Esophagus muscularis mucosa (tissue), 3 donors: Measurements from ENCODE around the gene LPAR3.

Experiments used
- POLR2A ChIP-seq: fragments of 450-650 bp; IDR thresholded peaks from one replicate; pipeline ENCODE4 v1.6.1; 2017; ENCODE audit warnings: antibody characterized with exemption, moderate library complexity, mild to moderate bottlenecking, low read depth
- POLR2AphosphoS5 ChIP-seq, 2 donors: sonication (generic); formaldehyde crosslinking; IDR thresholded peaks; one replicate each; pipeline ENCODE4 v1.6.1; 2017; ENCODE audit warnings: antibody characterized with exemption in 2 of 2
- TF ChIP-seq, protein P1 (sequence below), 3 experiments: fragments of 200-600 bp in 2 of 3; fragments of 450-650 bp in 1 of 3; sonication (generic) in 2 of 3; IDR thresholded peaks; one replicate each; pipeline ENCODE4 v1.5.1; 2017 to 2019; ENCODE audit warnings: antibody characterized with exemption in 3 of 3, mild to moderate bottlenecking in 2 of 3, moderate library complexity in 1 of 3

DNA sequence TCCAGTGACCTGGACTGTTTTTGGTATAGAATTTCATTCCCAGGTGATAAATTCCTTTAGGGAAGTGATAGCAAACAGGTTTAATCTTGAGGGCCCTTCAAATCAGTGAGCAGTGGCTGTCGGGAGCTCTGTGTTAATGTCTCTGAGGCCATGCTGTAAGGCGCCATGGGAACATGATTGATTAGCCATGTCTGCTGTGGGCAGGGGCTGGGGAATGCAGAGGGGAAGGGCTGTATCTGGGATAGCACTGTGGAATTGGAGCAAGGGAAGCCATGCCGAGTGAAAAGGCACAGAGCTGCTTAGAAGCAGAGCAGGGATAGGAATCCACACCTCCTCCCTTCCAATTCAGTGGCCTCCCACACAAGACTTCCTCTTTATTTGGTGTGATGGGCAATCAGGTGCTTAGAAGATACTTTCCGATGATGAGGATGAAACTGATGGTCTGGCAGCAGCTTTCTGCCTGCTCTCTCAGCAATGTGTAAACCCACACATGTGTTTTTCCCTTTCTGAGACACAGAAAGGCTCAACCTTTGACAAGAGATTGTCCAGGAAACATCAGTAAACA is 119.0 kb downstream of the LPAR3 start:
- TF ChIP-seq, protein P1, sequence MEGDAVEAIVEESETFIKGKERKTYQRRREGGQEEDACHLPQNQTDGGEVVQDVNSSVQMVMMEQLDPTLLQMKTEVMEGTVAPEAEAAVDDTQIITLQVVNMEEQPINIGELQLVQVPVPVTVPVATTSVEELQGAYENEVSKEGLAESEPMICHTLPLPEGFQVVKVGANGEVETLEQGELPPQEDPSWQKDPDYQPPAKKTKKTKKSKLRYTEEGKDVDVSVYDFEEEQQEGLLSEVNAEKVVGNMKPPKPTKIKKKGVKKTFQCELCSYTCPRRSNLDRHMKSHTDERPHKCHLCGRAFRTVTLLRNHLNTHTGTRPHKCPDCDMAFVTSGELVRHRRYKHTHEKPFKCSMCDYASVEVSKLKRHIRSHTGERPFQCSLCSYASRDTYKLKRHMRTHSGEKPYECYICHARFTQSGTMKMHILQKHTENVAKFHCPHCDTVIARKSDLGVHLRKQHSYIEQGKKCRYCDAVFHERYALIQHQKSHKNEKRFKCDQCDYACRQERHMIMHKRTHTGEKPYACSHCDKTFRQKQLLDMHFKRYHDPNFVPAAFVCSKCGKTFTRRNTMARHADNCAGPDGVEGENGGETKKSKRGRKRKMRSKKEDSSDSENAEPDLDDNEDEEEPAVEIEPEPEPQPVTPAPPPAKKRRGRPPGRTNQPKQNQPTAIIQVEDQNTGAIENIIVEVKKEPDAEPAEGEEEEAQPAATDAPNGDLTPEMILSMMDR (IDR thresholded peaks at IDR 0.05) = no peak
- no peak for TF ChIP-seq POLR2AphosphoS5 (IDR thresholded peaks at IDR 0.05)
- TF ChIP-seq POLR2A = no peak
